Neural cell (in vitro differentiated cells): ENCODE measurements around the gene DGCR8.

ENCODE experiments used
- EP300 ChIP-seq: fragments of 450-650 bp; conservative IDR thresholded peaks from 2 replicates; pipeline ENCODE4 v1.6.1; 2014; ENCODE audit warnings: antibody characterized with exemption, mild to moderate bottlenecking, moderate library complexity; ENCODE audit not compliant: poor library complexity, severe bottlenecking
- EZH2 ChIP-seq: fragments of 200-600, 300-800 bp; shearing (Covaris generic), sonication (generic); IDR thresholded peaks from 2 replicates; pipeline ENCODE4 v1.6.1; 2014; ENCODE audit warnings: antibody characterized with exemption, low read length, borderline replicate concordance, mild to moderate bottlenecking; ENCODE audit not compliant: insufficient read depth, poor library complexity, severe bottlenecking
- MXI1 ChIP-seq: fragments of 450-650 bp; conservative IDR thresholded peaks from 2 replicates; pipeline ENCODE4 v1.6.1; 2014; ENCODE audit warnings: antibody characterized with exemption, mild to moderate bottlenecking; ENCODE audit not compliant: poor library complexity, severe bottlenecking
- POLR2AphosphoS5 ChIP-seq: IDR thresholded peaks from 2 replicates; pipeline ENCODE4 v1.6.1; 2012
- SMC3 ChIP-seq: fragments of 450-650 bp; conservative IDR thresholded peaks from 2 replicates; pipeline ENCODE4 v1.6.1; 2014; ENCODE audit warnings: antibody characterized with exemption, mild to moderate bottlenecking, moderate library complexity; ENCODE audit not compliant: poor library complexity
- TAF1 ChIP-seq: IDR thresholded peaks from 2 replicates; pipeline ENCODE4 v1.6.1; 2012; ENCODE audit warnings: low read depth
- TF ChIP-seq, protein P1 (sequence below): fragments of 450-650 bp; IDR thresholded peaks from 2 replicates; pipeline ENCODE4 v1.5.1; 2014; ENCODE audit warnings: antibody characterized with exemption, mild to moderate bottlenecking, moderate library complexity; ENCODE audit not compliant: poor library complexity, severe bottlenecking

GRCh38 chr22:20065896-20066616, 14.0 kb upstream of the DGCR8 start:
- TF ChIP-seq, protein P1, sequence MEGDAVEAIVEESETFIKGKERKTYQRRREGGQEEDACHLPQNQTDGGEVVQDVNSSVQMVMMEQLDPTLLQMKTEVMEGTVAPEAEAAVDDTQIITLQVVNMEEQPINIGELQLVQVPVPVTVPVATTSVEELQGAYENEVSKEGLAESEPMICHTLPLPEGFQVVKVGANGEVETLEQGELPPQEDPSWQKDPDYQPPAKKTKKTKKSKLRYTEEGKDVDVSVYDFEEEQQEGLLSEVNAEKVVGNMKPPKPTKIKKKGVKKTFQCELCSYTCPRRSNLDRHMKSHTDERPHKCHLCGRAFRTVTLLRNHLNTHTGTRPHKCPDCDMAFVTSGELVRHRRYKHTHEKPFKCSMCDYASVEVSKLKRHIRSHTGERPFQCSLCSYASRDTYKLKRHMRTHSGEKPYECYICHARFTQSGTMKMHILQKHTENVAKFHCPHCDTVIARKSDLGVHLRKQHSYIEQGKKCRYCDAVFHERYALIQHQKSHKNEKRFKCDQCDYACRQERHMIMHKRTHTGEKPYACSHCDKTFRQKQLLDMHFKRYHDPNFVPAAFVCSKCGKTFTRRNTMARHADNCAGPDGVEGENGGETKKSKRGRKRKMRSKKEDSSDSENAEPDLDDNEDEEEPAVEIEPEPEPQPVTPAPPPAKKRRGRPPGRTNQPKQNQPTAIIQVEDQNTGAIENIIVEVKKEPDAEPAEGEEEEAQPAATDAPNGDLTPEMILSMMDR = no peak
- TF ChIP-seq EZH2 (no peak), EP300 (no peak), POLR2AphosphoS5 (no peak), SMC3 (no peak), MXI1 (no peak), TAF1 (no peak)
